HG02852 (cell line): ENCODE data around the gene KANSL1L.
"Not testable (repeated sequence)": the region's sequence is repeated elsewhere in the genome, so short reads cannot be mapped to it uniquely, and the experiment has no call there.

Experiments used
- ATAC-seq: cut with Tn5 transposase; IDR thresholded peaks from one replicate; pipeline ENCODE4 v1.9.1; 2021; ENCODE audit warnings: mild to moderate bottlenecking, moderate library complexity; ENCODE audit not compliant: unreplicated experiment

KANSL1L gene, protein sequence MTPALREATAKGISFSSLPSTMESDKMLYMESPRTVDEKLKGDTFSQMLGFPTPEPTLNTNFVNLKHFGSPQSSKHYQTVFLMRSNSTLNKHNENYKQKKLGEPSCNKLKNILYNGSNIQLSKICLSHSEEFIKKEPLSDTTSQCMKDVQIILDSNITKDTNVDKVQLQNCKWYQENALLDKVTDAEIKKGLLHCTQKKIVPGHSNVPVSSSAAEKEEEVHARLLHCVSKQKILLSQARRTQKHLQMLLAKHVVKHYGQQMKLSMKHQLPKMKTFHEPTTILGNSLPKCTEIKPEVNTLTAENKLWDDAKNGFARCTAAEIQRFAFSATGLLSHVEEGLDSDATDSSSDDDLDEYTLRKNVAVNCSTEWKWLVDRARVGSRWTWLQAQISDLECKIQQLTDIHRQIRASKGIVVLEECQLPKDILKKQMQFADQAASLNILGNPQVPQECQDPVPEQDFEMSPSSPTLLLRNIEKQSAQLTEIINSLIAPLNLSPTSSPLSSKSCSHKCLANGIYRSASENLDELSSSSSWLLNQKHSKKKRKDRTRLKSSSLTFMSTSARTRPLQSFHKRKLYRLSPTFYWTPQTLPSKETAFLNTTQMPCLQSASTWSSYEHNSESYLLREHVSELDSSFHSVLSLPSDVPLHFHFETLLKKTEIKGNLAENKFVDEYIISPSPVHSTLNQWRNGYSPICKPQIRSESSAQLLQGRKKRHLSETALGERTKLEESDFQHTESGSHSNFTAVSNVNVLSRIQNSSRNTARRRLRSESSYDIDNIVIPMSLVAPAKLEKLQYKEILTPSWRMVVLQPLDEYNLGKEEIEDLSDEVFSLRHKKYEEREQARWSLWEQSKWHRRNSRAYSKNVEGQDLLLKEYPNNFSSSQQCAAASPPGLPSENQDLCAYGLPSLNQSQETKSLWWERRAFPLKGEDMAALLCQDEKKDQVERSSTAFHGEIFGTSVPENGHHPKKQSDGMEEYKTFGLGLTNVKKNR

DNA sequence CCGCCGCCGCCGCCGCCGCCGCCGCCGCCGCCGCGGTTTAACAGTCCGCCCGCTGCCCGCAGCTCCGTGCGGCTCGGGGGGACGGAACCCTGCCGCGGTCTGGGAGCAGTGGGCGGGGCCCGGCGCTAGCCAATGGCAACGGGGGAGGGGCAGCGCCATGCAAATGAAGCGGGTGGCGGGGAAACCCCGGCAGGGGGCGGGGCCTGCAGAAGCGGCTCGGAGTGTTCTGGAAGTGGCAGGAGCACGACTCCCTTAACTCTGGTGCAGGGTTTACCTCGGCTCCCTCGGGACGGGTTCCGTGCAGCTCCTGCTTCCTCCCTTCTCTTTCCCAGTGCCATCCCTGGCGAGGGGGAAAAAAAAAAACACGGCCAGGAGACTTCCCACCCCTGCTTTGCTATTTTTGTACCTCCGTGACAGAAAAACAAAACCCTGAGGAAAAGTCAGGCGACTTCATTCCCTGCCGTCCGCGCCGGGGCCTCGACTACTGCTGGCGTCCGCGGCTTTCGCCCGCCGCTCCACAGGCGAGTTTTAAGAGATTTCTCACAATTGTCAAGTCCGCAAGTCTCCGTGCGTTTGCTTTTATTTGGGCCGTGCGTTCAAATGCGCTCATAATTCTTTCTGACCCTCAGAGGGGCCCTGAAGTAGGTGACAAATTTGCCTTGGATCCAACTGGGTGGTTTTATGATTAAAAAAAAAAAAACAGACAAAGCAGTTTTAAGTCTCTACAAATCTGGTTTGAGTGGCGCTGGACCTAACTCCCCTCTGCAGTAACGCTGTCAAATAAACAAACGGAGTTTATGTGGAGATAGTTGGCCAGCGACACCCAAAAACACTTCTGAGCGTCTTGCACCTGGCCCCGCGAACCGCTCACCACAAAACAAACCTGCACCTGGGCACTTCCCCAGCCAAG is at the start of gene KANSL1L:
Gene KANSL1L, minus strand, starts transcription at position 101 of the 910 bp plus-strand sequence. CDS start 16,827 bp downstream, outside the sequence.
- peak; percentile 70 for ATAC-seq

DNA sequence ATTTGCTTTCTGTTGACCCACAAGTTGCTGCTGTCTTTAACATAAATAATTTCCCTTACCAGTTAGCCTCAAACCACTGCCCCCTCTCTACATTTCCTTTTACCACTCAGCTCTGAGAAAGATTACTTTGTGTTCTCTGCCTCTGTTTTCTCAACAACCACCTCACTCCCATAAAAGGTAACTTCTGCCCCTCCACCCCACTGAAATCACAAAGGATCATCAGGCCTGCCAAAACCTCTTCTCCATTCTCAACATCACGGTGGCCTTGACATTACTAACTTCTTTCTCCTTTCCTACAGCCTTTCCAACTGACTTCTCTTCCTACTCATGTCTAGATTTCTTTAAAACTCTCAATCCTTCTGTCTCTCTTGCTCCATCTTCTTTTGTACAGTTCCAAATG is 43.9 kb upstream of the KANSL1L start:
- no peak for ATAC-seq

DNA sequence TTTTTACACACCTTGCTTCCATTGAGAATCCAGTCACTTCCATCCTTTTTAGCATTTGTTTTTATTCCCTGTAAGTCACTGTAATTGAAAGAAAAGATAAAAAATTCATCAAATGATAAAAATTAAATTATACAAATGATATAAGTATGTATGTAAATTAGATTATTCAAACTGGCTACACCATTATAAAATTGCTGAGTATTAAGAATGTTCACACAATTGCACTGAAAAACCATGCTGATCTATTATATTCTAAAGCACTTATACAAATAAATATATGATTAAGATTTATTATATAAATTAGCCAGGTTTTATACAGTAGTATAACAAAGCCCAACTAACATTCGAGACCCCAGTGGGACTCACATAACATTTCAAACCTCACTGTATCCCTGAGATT is 39.0 kb upstream of the KANSL1L start:
- ATAC-seq: no peak

DNA sequence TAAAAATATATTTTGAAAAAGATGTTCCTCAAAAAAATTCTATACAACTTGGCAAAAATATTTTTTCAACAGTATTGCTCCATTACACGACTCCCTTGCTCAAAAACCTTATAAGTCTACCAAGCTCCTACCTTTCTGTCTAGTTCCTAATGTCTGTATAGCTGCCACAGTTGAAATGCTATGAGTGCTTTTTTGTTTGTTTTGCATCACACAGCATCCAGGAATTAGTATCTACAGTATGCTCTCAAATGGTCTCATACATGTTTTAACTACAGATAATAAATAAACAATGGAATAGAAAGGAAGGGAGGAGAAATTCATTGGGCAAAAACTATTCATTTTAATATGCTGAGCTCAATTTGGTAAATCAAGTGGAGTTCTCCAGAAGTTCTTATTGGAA is 36.7 kb upstream of the KANSL1L start:
- no peak for ATAC-seq

DNA sequence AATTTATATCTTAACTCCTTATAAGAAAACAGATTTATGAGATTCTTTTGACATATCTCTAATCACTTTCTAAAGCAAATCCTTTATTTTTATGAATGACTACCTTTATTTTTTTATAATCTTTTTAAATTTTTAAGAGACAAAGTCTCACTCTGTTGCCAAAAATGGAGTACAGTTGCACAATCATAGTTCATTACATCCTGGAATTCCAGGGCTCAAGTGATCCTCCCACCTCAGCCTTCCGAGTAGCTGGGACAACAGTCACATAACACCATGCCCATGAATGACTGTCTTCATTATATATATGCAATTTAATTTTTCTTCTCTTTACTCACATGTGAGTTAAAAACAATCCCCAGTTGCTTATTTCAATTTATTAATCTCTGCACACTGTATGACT is 32.3 kb upstream of the KANSL1L start:
- no peak for ATAC-seq

DNA sequence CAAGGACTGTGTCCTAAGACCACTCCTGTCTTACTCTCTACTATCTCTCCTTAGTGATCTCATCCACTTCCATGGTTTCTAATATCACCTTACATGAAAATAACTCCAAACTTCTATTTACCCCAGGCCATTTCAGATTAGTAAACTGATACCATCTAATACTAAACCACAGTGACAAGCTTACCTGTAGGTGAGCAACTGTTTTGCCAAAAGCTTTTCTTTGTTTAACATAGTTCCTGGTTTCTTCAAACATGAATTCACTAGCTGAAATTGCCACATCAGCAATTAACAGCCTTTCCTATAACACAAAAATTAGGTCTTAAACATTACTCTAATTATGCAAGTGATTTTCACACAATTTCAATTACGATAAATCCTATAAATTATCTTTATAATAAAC is 31.9 kb upstream of the KANSL1L start:
- ATAC-seq: no peak

DNA sequence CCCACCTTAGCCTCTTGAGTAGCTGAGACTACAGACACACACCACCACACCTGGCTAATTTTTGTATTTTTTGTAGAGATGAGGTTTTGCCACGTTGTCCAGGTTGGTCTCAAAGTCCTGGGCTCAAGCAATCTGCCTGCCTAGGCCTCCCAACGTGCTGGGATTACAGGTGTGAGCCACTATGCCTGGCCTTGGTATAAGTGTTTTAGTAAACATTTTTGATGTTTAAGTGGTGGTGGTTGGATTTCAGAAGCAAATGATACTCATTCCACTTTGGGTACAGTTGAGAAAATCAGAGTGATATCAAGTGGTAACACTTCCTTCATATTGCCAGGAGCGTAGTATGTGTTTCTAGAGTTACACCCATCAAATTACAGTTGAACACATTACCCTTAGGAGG is 28.6 kb upstream of the KANSL1L start:
- ATAC-seq: no peak

DNA sequence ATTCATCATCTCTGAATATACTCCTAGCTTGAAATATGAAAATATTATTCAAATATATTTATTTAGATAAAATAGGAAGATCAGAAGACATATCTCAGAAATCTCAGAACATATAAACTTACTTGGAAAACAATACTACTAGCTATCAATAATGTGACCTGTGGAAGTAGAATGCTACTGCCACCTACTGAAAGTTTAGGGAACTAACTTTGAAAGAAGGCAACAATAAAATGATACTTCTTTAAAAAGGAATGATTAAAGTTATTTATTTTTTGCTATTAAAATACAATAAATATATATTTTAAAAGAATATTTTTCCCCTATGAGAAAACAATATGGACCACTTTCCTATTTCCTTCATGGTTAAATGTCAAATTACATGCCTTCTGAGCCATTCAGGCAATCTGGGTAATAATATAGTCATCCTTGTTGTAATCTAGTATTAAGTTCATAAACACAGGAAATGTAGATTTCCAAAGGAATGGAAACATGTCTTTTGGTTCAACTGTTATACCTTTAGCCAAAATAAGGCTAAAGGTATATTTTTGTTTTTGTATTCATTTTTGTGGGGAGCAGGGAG is 28.1 kb upstream of the KANSL1L start:
- ATAC-seq: peak; percentile 73

DNA sequence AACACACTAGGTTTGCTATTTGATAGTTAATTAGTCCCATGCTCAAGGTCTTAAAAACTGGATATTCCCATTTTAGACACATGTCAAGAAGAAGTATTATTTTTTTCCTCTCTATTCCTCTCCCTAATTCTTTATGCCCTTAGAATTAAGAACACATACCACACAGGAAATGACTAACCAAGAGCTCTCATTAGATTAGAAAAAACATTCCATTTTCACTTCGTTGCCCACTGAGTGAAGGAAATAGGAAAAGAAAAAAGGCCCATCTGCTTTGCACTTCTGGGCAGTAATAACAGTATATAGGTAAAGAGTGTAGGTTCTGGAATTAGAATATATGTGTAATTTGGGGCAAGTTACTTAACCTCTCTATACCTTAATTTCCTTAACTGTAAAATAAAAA is 27.1 kb upstream of the KANSL1L start:
- no peak for ATAC-seq

DNA sequence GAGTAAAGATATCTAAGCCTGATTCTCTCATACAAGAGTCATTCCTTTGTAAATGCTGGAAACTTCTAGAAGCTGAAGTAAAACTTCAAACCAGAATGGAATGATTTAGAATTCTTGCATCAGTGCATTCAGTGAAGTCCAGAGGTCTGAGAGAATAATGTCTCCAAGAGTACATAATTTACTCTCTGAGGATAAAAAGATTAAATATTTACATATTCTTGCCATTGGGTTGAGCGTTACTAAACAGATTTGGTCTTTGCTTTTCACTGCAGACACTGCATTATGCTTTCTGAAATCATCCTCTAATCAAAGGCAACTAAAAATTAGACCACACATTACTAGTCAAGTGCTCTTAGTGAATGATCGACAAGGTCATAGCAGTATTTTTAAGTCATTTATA is 26.5 kb upstream of the KANSL1L start:
- no peak for ATAC-seq

DNA sequence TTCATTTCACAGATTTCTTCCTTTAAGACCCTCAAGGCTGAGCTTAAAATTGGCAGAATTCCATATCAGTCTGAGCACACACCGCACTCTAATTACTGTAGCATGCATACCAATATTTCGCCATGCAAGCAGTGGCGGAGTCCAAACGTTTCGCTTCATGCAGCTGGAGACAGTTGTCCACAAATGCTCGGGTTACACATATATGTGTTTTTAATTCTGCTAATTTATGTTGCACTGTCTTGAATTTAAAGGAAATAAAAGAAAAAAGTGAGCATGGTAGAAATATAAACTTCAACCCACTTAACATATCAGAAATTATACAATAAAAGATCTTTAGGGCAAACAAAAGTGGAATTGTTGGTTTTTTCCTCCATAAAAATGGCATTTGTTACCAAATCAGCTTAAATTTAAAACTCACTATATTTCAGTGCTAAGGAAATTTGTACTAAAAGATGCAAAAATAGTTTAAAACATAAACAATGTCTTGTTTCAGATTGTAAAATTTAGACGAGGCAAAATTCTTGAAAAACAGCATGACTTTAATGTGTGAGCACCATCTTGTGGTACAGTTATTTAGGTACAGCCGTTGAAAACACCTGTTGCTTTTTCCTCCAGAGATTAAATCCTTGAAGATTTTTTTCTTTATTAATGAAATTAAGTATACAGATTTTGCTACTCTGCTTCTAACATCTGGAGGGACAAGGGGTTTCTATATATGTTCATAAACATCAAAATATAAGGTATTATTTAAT is 24.1 kb upstream of the KANSL1L start:
- ATAC-seq: peak; percentile 53

DNA sequence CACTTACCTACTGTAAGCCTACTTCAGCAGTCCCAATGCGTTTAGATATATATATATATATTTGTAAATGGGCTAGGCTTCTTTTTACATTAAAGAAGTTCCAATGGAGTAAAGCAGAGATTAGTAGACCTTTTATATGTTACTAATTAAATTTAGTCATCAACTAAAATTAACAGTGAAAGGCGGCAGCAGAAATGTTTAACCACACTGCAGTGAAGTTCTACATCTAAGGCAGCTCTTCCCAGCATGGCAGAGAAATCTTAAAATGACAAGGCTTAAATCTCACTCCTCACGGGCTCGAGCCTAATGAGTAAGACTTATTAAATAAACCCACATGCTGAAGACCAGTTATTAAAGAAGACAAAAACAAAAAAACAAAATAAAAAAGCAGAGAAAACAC is 19.1 kb upstream of the KANSL1L start:
- no peak for ATAC-seq

DNA sequence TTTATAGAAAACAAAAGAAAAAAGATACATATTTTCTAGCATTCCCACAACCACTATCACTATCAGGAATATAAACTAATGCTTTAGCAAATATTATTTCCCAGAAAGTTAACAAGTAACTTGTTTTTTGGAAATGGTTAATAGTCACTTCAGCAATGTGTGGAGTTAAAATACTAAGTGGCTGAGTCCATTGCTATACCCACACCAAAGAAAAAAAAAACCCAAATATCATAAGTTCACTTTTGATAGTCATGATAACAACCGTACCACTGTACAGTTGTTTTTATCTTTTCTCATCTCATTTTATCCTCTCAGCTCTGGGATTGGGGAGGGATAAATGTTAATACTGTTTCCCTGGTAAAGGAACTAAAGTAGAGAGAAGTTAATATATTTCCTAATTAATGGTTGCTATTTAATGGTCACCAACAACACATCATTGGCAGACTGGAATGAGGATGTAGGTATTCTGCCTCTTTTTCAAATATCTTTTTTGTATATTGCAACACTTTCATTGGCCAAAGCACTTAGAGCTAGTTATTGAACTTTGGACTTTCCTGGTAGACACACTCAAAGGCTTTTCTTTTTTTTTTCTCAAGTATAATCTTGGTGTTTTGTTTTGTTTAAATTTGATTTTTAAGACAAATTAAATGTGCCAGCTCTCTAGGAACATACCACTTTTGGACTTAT is 18.4 kb upstream of the KANSL1L start:
- no peak for ATAC-seq

DNA sequence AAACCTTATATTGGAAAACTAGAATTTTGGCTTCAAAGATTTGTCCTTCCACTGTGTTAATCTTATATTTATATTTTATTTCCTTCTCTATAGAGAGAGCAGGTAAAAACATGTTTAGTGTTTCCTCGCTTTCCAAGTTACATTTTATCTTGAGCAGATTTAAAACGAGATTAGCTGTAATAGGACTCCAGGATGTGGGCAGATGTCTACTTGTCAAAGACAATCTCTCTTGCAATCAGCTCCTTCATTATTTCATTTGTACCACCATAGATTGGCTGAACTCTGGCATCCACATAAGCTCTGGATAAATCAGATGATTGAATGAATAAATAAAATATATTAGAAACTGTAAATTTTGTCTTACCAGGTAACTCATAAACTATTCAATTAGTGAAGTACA is 17.5 kb upstream of the KANSL1L start:
- ATAC-seq: no peak

DNA sequence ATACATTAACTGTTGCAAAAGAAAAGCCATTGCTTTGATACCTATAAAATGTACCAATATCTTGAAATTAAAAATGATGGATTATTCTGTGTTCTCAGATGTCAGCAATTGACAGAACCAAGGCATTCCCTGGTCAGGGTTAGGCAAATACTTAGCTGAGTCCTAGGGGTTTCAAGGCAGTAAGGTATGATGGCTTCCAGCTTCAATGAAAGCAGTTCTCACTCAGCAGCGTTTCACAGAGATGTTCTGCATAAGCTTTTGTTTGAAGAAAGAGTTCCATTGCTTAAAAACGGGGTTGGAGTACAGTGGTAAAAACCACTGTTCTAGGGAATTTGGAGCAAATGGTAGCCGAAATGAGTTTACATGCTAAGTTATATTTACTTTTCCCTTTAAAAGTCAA is 17.0 kb upstream of the KANSL1L start:
- no peak for ATAC-seq

DNA sequence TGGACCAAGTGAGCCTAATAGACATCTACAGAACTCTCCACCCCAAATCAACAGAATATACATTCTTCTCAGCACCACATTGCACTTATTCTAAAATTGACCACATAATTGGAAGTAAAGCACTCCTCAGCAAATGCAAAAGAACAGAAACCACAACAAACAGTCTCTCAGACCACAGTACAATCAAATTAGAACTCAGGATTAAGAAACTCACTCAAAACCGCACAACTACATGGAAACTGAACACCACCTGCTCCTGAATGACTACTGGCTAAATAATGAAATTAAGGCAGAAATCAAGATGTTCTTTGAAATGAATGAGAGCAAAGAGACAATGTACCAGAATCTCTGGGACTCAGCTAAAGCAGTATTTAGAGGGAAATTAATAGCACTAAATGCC is 12.7 kb upstream of the KANSL1L start:
- not testable (repeated sequence) for ATAC-seq

DNA sequence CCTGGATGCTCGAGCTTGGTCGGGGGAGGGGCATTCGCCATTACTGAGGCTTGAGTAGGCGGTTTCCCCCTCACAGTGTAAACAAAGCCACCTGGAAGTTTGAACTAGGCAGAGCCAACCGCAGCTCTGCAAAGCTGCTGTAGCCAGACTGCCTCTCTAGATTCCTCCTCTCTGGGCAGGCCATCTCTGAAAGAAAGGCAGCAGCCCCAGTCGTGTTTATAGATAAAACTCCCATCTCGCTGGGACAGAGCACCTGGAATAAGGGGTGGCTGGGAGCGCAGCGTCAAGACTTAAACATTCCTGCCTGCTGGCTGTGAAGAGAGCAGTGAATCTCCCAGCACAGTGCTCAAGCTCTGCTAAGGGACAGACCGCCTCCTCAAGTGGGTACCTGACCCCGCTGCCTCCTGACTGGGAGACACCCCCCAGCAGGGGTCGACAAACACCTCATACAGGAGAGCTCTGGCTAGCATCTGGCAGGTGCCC is 10.4 kb upstream of the KANSL1L start:
- ATAC-seq: not testable (repeated sequence)

DNA sequence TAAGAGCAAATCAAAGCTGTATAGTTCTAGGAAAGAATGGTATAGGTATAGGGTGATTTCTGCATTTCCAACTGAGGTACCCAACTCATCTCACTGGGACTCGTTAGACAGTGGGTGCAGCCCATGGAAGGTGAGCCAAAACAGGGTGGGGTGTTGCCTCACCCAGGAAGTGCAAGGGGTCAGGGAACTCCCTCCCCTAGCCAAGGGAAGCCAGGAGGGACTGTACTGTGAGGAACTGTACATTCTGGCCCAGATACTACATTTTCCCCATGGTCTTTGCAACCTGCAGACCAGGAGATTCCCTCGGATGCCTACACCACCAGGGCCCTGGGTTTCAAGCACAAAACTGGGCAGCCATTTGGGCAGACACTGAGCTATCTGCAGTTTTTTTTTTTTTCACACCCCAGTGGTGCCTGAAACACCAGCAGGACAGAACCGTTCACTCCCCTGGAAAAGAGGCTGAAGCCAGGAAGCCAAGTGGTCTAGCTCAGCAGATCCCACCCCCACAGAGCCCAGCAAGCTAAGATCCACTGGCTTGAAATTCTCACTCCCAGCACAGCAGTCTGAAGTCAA is 9.9 kb upstream of the KANSL1L start:
- not testable (repeated sequence) for ATAC-seq

DNA sequence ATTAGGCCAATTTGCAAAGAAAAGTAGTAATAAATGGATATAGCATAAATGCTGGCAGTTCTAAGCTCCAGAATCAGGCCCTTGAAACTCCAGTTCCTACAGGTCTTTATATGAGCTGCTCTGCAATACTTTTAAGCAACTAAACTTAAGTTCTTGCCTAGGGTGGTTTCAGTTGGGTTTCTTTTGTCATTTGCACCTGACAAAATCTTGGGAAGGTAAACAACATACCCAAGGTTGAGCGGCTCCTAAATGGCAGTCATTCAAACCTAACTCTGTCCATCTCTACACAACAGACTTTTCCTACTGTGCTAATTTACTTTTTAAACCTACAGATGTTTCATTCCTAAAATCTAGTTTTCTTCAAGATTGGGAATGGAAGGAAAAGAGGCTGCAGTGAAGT is 9.3 kb upstream of the KANSL1L start:
- no peak for ATAC-seq
